Kidney glomerular epithelial cell (primary cell): ENCODE results near the gene DIP2C.
"Not testable (repeated sequence)": the region's sequence is repeated elsewhere in the genome, so short reads cannot be mapped to it uniquely, and the experiment has no call there.

Experiments used
- DNase-seq: peaks from one replicate; lab custom pipeline; 2025; lab: John Stamatoyannopoulos, UW

DIP2C gene

GRCh38 chr10:514137-514671, 175.3 kb downstream of the DIP2C start:
- DNase-seq = no peak

DNA sequence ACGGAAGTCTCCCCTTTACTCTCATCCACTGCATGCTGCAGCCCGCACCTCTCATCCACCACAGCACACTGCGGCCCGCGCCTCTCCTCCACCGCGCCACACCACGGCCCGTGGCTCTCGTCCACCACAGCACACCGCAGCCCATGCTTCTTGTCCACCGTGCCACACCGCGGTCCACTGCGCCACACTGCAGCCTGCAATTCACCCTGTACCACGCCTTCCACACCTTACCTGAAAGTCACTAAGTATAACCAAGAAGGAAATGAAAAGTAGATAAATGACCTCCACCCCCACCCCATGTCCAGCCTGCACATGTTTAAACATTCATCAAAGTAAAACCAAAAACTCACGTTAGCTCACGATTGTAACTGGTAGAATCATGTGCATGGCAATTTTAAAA, 176.1 kb downstream of the DIP2C start:
- DNase-seq = no peak

- not testable (repeated sequence) for DNase-seq
These were observed 176.8 kb downstream of the DIP2C start for GRCh38 chr10:512661-513060.

DNA sequence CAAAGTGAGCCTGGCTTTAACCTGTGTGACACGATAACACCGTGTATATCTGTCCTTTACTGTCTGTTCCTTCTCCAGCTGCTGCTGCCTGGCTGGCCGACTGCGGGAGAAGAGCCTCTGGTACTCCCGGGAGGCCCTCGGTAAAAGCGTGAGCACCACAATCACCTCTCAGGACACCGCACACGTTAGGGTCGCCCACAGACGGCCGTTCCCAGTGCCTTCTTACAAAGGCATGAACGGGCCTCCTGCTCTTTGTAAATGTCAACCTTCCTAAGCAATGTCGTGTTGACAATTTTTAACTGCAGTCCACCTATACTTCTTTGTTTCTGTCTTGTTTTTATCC, 177.6 kb downstream of the DIP2C start:
- DNase-seq = no peak

GRCh38 chr10:511101-511848, 178.2 kb downstream of the DIP2C start:
- peak; percentile 90 for DNase-seq

GRCh38 chr10:510415-510881, 179.0 kb downstream of the DIP2C start:
- DNase-seq = no peak

DNA sequence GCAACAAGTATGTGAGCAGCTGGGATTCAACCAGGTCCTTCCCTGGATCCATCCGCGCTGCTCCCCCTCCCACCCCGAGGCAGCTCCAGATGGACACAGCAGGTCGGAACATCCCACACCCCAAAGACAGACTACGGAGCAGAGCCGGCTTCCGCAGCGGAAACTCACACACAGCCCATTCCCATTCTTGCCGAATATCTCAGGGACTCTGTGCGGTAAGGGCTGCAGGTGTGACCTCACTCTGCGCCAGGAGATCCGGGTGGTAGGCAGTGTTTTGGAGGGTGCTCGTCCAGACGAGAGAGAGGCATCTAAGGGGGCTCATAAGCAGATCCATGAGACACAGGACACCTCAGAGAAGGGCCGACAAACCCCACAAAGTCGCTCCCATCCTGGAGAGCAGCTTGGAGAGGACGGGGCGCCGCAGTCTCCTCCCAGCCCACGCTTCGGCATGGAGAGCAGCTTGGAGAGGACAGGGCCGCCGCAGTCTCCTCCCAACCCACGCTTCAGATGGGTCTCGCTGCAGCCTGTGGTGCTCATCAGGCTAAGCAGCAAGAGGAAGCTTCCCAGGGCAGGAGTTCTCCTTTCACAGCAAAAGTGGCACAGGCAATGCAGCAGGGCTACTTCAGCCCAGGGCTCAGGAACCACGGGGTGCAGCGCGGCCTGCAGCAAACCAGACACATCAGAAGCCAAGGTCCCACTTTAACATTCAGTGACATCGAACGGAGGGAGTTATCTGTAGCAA, 179.9 kb downstream of the DIP2C start:
- no peak for DNase-seq

DNA sequence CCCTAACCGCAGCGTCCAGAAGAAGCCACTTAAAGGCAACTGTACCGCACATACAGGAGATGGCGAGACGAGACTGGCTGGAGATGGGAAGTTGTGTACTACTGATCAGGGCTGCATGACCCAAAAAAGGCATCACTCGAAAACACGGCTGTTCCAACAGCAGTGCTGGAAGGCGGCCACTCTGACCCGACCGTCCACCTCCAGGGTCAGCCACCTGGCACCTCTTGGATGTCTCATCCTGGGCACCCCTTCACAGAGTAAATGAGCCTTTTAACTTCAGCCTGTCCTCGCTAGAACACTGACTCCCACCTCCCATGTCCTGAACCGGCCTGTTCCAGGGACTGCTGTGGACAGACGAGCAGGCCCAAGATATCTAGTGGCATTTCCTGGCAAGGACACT, 180.7 kb downstream of the DIP2C start:
- DNase-seq = no peak

GRCh38 chr10:507908-508444, 181.5 kb downstream of the DIP2C start:
- no peak for DNase-seq

DNA sequence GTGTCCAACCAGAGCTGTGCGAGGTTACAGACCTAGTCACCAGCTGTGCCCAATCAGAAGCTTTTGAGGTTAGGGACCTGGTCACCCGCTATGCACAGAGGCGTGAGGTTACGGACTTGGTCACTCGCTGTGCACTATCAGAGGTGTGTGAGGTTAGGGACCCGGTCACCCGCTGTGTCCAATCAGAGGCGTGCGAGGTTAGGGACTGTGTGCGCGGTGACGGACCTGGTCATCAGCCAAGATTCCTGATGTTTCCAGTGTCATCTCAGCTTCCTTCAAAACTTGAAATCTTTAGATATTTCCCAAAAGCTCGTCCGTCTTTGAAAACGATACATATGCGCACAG, 182.1 kb downstream of the DIP2C start:
- no peak for DNase-seq

DNA sequence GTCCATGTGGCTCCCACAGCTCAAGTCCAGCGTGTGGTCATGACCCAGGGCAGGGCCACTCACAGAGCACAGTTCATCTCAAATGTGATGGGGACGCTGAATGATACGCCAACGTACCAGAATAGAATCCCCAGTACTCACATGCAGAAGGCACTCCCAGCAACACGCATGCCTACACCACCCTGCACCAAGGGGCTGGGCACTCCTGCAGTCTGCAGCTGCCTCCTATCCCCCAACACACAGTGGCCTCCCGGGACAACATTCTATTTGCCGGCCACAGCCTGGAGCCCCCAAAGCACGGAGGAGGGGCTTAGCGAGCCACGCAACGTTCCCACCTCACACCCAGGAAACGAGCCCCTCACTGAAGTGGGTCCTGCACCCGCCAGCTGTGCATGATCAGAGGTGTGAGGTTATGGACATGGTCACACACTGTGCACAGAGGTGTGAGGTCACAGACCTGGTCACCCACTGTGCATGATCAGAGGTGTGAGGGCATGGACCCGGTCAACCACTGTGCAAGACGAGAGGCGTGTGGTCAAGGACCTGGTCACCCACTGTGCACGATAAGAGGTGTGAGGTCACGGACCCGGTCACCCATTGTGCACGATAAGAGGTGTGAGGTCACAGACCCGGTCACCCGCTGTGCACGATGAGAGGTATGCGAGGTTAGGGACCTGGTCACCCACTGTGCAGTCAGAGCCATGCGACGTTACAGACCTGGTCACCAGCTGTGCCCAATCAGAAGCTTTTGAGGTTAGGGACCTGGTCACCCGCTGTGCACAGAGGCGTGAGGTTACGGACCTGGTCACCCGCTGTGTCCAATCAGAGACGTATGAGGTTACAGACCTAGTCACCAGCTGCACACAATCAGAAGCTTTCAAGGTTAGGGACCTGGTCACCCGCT, 182.8 kb downstream of the DIP2C start:
- no peak for DNase-seq

- DNase-seq = no peak
These were observed 184.0 kb downstream of the DIP2C start for GRCh38 chr10:505419-505818.

DNA sequence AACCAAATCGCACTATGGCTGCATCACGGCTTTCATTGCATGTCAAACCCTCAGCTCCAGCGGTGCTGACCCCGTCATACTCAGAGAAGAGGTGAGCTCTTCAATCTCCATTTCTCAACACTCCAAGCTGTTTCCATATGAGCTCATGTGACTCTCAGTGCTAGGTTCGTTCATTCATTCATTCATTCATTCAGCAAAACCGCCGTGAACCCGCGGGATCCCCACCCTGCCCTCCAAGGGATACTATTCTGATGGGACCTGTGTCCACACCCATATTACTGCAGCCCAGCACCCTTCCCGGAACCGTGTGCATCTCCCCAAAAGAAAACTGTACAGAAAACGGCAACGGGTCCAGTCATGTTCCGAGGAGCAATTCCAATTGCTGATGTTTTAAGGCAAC, 184.7 kb downstream of the DIP2C start:
- DNase-seq = no peak

DNA sequence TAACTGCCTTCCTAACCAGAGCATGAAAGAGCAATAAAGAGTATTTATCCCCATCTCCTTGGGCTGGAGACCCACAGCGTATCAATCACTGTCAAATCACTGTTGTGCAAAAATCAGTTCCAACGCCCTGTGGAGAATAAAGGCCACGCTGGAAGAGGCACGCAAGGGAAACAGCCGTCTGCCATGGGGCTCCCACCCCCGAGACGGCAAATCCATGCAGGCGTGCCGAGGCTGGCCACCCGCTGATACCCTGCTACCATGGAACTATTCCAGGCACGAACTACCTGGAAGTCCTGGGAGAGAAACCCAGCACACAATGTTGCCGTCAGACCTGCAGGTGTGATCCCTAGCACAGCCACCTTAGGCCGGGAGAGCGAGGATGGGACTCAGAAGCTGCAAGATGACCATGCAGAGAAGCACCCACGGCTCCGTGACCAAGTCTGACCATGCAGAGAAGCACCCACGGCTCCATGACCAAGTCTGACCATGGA, 185.3 kb downstream of the DIP2C start:
- DNase-seq = no peak

- DNase-seq = no peak
These were observed 187.9 kb downstream of the DIP2C start for GRCh38 chr10:501596-501995.

DNA sequence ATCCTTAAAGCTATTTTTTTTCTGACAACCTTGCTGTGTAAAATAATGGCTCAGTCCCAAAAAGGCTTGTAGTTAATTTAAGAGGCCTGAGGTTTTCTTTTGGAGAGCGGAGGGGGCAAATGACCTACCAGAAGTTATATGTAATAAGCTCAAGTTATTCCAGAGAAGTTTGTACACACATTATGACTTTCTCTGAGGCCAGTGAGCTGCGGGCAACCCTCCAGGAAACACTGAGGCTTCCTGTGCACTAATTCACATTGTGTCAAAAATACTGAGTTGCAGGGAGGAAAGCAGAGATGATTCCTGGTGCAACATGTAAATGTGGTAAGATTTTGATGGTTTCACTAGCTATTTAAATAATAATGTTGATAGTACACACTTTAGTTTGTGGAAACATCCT, 188.6 kb downstream of the DIP2C start:
- no peak for DNase-seq

- no peak for DNase-seq
These were observed 189.5 kb downstream of the DIP2C start for GRCh38 chr10:499991-500390.

GRCh38 chr10:498760-499435, 190.6 kb downstream of the DIP2C start:
- no peak for DNase-seq

DNA sequence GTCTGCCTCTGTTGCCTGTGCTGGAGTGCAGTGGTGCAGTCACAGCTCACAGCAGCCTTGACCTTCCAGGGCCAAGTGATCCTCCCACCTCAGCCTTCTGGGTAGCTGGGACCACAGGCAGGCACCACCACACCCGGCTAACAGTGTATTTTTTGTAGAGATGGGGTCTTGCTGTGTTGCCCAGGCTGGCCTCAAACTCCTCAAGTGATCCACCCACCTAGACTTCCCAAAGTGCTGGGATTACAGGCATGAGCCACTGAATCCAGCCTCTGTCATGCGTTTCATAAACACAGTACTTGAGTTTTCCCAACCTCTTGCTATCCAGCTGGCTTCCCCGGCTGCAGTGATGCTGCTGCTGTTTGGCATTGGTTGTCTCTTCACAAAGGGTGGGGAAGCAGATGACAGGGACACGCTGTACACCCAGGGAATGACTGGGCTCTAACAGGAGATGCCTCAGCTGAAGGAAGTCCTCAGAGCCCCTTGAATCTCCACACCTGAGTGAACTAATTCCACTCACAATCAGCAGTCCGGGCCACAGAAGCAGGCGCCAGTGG, 191.5 kb downstream of the DIP2C start:
- DNase-seq = no peak

DNA sequence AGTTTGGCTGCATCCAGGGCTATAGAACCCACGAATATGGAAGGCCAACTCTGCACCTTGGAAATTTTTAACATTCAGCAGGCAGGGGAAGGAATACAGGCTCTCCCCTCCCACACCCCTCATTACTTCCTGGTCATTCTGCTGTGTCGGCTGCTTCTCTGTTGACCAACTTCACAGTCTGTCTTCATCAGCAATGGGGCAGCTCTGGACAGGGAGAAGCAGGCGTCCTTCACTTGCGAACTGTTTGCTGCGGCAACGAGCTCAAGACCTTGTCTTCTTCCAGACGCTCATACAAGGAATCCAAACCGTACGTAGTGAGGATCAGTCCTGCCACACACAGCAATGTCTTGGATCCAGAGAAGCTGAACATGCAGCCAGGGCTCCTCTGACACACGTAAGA, 192.2 kb downstream of the DIP2C start:
- DNase-seq = no peak

- DNase-seq = no peak
These were observed 194.9 kb downstream of the DIP2C start for GRCh38 chr10:494556-494955.
